Measurements from ENCODE around the gene GTF2E1.
A peak's percentile ranks its signal among the peaks of the same experiment; 100 is the strongest.
"Not testable (repeated sequence)": the region's sequence is repeated elsewhere in the genome, so short reads cannot be mapped to it uniquely, and the experiment has no call there.

Gene GTF2E1

DNA sequence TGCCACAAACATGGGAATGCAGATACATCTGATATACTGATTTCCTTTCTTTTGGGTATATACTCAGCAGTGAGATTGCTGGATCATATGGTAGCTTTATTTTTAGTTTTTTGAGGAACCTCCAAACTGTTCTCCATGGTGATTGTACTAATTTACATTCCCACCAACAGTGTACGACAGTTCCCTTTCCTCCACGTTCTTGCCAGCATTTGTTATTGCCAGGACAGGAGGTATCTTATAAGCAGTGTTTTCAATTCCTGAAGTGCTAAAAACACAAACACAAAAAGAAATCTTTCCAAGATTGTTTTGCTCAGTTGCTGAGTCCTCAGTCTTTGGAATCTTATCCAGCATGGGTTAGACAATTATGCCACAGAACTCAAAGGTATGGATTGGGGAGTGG is 13.5 kb downstream of the GTF2E1 start:
- DNase-seq: no peak

DNA sequence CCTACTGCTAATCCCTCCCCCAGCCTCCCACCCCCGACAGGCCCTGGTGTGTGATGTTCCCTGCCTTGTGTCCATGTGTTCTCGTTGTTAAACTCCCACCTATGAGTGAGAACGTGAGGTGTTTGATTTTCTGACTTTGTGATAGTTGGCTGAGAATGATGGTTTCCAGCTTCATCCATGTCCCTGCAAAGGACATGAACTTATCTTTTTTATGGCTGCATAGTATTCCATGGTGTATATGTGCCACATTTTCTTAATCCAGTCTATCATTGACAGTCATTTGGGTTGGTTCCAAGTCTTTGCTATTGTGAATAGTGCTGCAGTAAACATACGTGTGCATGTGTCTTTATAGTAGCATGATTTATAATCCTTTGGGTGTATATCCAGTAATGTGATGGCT is 16.0 kb downstream of the GTF2E1 start:
- DNase-seq: not testable (repeated sequence)

DNA sequence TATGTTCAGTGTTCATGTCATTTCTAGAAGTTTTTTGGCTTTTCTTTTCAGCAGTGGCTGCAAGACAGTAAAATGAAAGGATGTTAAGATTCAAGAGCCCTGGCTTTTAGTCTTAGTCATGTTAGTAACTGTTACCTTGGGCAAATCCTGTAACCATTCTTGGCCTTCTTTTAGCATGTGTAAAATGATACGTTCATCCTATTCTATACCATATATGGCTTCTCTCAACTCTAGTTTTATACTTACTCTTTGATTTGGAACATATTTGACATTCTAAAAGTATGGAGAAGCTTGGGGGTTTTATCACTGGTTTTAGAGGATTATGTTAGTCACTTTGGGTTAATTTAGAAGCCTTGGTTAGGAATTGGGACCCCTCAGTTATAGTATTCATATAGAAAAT is 20.1 kb downstream of the GTF2E1 start:
- DNase-seq: no peak

DNA sequence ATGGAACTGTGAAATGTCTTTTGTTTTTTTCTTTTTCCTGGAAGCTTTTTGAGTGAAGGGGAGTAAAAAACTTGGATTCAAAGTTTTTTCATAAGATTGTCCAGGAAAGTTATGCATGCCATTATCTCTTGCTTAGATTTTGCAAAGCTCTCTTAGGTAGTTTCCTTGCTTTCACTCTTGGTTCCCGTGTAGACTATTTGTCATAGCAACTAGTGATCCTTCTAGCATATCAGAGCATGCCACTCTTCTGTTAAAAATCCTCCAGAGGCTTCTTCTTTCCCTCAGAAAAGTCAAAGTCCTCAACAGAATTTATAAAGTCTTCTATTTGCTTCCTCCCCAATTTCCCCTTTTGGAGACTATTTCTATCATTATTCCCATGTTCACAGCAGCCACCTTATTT is 21.1 kb downstream of the GTF2E1 start:
- no peak for DNase-seq

DNA sequence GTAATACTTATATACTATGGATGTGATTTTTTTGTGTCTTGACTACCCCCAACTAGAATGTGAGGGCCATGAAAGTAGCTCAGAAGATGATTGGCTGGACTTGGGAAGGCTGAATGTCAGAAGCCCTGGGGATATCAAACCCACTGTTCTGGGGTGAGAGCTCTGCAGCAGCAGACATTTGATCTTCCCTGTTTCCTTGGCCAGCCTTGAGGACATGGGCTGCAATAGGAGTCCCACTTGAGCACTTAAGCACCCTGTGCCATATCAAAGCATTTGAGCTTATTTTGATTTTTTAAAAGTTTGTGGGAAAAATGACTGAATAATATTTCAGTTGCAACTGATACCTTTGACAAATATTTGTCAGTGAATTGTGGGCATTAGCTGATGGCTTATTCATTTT is 21.7 kb downstream of the GTF2E1 start:
- no peak for DNase-seq

DNA sequence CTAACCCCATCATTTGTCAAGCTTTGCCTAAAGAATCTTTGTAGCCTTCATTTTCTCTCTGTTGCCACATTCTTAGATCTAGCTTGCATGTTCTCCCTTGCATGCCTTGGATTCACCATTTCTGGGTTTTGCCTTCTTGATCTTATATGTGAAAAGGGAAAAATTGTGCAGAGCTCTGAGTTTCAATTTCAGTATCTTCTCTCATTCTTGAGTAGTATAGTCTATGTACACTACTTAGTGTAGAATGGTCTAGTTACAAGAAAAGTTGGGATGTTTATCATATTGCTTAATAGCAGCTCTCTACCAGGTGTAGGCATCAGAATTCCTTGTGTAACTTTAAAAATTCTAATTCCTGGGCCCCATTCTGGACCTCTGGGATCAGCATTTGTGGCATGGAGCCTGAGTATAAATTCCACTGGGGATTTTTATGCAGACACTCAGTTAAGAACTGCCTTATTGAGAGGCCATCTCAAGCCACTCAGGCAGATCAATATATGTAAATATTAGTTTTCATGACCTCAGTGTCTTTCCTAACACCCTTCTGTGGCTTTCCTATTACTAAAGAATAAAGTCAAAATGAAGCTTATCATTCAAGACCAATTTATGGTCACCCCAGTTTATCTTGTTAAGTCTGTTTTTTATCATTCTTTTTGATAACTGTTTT is 23.4 kb downstream of the GTF2E1 start:
- no peak for DNase-seq

DNA sequence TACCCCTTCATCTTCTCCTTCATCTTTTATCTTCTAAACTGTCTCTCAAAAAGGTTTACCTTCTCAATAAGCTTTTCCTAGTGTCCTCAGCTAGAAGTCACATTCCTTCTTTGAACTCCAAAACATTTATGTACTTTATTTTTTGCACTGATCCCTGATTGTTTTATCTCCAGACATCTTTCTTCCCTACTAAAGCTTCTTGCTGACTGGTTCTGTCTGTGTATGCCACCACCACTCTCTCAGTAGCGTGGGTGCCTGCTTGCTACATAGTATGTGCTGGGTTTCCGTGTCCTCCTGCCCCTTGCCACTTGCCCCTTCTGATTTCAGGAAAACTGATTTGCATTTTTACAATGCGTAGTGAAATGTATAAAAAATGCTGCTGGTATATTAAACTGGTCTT is 24.0 kb downstream of the GTF2E1 start:
- no peak for DNase-seq

DNA sequence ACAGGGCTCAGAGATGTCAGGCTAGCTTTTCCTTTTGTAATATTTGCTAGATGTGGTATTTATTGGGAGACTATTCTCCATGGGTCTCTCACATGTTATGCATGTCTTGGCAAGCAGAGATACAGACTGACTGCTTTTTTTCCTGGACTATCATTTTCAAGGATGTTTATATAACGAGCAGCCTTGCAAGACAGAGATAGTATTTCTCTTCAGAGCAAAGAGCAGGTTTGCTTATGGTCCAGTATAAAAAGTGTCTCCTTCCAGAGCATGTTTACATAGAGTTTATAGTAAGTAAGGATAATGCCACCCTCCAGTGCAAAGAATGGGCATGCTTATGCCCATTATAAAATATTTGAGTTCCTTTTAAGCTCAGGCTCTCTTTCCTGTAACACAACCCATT is 24.6 kb downstream of the GTF2E1 start:
- no peak for DNase-seq

DNA sequence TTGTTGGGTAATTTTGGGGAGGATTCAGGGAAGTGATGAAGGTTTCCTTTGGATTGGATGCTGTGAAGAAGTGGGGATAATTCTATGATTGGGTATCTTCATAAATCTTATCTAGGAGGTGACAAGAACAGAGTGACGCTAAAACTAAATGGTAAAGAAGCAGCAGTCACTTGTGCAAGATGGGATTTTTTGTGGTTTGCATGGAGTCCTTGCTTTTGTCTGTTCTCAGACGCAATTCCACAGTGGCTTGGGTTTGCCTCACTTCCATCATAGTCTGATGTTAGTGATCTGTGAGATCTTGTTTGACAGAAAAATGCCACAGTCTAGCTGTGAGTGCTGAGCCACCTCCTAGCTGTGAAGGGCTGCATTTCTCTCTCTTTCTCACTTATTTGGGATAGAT is 26.9 kb downstream of the GTF2E1 start:
- no peak for DNase-seq

DNA sequence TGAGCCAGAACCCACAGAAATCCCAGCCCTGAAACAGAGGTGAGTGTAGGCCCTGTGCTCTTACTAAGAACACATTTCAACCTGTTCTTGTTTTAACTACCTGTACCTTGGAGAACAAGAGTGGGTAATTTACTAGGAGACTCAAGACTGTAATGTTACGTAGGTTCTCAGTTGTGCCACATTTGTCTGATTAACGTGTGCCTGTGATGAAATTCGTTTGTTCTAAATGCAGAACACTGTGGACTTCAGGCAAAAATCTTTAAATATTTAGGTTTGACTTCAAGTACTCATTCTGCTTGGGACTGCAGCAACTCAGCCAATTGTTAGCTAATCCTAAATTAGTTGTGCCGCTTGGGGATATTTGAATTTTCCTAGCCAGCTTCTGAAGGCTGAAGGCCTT is 28.3 kb downstream of the GTF2E1 start:
- no peak for DNase-seq

DNA sequence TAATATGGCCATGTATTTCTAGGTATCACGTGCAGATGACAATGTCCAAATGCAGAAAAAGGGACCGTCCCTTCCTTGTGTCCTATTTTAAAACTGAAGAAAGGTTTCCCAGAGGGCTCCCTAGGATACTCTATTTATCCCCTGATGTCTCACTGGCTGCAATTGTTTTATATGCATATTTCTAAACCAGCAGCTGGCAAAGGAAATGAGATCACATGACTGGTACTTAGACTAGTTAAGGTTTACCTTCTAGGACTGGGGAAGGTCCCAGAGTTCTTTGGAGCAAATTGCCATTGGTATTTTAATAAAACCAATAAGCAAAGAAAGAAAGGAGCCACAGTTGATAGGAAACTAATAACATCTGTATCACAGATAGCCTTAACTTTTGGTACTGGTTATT is 29.5 kb downstream of the GTF2E1 start:
- DNase-seq: no peak

DNA sequence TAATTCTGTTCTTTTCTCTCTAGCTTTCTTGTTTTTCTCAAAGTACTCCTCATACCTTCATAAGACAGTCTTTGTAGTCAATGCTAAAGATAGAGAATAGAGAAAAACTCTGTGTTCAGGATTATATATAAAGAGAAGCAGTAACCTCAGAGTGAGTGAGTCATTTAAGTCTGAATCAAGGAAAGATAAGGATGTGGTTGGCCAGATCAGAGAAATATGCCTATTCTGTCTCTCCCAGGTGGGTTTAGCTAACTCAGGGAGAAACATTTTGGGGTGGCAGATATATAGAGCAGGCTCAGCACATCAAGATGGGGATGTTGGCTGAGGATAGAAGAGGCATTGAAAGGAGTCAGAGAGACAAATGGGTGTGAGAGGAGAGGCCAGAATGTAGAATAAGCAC is 31.4 kb downstream of the GTF2E1 start:
- no peak for DNase-seq

DNA sequence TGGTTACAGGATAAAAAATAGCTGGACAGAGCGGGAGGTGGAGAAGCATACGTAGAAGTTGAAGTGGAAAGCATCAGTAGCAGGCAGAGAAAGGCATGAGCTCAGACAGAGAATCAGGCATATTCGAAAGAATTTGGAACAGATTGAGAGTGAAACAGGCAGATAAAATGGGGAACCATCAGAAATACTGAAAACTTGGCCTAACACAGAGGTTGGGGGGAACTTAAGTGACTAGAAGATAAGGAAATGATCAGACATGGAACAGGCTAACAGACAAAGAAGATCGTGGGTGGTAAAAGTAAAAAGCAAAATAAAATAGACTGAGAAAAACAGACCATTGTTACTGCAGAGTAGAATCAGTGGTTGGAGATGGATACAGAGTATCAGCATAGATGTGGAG is 32.9 kb downstream of the GTF2E1 start:
- no peak for DNase-seq

DNA sequence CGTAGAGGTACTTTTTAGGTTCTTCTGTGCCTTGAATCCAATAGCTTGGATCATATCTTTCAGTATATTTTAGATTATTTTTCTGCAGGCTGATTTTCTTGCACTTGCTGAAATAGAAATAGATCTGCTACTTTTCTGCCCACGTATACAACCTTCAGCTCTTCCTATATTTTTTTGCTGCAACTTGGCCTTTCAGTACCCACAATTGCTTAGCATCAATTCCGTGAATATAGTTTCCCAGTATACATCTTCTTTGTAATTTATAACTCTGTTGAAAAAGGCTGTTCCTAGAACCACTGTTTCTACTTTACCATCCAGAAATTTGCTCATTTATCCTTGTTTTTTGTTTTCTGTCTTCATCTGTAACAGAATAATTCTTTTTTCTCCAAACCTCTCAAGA is 36.2 kb downstream of the GTF2E1 start:
- DNase-seq: no peak

DNA sequence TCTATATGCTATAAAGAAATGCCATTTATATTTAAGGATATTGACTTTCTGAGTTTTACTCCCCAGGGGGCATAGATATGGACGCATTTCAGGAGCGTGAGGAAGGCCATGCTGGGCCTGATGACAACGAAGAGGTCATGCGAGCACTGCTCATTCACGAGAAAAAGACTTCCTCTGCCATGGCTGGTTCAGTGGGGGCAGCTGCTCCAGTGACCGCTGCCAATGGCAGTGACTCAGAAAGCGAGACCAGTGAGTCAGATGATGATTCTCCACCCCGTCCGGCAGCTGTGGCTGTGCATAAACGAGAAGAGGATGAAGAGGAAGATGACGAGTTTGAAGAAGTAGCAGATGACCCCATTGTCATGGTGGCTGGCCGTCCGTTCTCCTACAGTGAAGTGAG is 38.4 kb downstream of the GTF2E1 start:
- DNase-seq: no peak

DNA sequence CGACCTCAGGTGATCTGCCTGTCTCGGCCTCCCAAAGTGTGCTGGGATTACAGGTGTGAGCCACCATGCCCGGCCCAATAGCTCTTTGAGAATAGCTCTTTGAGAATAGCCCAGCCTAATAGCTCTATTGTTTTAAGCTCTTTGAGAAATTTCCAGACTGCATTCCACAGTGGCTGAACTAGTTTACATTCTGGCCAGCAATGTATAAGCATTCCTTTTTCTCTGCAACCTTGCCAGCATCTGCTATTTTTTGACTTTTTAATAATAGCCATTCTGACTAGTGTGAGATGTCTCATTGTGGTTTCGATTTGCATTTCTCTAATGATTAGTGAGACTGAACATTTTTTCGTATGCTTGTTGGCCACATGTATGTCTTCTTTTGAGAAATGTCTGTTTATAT is 43.3 kb downstream of the GTF2E1 start:
- DNase-seq: not testable (repeated sequence)

DNA sequence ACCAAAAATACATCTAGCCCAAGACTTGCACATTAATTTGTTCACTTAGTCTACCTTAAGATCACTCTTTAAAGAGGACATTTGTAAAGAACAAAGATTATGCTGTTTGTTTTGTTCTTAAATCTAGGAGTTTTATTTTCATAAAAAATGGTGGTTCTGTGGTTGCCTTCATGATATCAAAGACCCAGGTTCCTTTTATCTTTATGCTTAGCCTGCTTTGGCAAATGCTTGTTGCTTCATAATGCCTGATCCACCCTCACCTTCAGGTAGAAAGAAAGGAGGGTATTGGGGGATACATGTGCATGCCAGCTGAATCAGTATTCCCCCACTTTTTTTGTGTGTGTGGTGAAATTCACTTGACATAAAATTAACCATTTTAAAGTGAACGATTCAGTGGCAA is 48.5 kb downstream of the GTF2E1 start:
- no peak for DNase-seq

DNA sequence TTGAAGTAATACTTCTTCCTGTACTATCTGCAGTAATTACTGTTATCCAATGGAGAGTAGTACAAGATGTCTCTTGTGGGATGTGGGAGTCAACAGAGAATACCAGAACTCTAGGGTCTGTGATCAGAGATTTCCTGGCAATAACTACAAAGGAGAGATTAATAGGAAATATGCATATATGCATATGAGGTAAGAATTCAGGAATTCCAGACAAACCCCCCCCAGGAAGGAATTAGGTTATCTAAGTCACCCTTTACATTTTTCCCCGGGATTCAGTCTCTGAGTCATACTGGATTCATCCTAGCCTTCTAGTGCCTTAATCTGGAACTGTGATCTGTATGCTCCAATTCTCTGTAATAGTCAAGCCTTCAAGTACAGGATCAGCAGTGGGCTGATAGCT is 49.4 kb downstream of the GTF2E1 start:
- no peak for DNase-seq

DNA sequence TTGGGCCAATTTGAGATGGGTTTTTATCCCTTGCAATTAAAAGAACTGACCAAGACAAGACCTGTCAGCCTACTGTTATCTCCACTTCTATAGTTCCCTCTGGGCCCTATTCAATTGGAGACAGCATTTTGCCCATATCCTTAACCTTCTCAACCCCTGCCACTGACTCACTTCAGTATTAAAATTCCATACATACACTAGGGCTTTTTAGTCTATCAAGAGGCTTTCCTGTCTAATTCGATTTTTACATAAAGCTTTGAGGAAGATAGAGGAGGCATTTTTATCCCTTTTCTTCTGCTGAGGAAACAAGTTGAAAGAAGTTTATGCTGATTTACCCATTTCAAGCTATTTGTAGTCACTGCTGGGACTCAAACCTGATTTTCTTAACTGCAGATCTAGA is 51.1 kb downstream of the GTF2E1 start:
- no peak for DNase-seq

DNA sequence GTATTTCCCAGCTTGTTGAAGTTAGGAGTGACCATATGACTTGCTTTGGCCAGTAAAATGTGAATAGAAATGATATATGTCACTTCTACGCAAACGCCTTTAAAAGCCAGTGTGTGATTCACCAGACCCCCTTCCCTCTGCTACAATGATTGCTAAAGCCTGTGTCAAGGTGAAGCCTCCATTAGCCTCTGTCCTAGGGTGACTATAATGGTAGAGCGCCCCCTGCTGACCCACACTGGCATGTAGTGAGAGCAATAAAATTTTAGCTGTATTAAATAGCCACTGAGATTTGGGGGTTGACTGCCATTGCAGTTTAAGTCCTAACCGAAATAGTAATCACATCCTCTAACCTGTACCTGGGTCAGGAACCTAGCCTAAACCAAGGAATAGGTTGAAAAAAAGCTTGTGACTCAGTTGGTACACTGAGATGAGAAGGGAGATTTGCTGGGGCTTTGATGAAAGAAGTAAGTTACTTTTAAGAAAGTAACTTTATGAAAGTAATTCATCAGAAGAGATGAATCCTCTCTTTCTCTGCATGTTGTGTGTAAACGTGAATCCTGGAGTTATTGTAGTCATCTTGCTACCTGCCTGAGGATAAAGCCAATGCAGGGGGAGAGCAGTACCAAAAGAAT is 52.6 kb downstream of the GTF2E1 start:
- DNase-seq: peak; percentile 94

DNA sequence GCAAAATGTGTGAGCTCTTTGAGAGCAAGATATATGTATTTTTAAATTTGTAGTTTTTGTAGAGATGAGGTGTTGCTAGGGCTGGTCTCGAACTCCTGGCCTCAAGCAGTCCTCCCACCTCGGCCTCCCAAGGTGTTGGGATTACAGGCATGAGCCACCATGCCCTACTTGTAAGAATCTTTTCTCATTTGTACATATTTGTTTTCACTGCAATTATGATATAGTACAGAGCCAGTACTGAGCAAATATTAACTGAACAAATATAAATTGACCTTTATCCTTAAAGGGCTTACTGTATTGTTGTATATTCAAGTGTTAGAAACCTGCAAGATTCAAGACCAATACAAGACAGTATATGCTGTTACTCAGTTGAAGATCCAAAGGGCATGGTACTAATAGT is 53.4 kb downstream of the GTF2E1 start:
- no peak for DNase-seq

DNA sequence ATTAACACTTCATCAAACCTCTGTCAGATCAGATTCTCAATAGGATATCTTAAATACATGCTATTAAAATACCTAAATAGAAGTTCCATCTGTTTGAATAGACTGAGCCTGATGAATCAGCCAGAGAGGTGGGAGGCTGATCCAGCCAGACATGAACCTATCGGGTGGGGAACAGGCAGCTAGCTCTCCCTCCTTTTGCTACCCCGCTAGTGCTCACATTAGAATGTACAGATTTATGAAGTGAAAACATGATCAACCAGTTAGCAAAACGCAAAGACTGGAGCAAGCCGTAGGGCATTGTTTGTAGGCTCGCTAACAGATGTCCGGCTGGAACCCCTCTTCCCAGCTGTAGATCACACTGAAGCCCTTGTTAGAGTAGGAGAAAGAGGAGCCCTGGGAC is 54.4 kb downstream of the GTF2E1 start:
- DNase-seq: no peak

DNA sequence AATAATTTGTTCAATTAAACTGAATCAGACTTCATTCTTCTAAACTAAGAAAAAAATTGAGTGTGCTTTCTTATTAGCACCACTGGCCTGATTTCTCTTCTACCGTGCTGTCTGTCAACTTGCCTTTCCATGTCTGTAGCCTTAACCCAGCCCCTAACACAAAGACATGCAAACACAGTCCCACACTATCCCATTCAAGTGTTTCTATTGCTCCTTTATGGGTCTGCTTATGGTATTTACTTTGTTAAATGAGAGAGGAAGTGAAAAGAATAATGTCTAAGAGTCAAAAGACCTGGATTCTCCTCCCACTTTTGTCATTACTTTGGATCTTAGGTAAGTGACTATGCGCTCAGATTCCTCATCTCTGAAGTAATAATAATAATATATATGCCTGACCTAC is 55.3 kb downstream of the GTF2E1 start:
- no peak for DNase-seq

DNA sequence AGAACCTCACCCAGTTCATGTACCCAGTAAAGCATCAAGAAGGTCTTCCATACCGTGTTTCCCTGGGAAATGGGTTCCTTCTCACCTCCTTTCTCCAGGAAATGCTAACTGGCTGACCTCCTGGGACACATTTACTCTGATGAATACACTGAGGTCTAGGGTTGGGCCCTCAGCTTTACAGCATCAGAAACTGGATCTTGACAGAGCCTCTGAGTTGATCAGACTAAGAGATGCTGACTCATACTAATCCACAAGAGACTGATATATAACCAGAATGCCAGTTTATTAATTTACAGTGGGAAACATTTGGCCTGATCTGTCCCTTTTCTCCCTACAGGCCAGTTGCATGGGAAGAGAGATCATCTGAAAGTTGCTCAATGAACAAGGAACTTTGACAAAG is 55.8 kb downstream of the GTF2E1 start:
- DNase-seq: no peak

DNA sequence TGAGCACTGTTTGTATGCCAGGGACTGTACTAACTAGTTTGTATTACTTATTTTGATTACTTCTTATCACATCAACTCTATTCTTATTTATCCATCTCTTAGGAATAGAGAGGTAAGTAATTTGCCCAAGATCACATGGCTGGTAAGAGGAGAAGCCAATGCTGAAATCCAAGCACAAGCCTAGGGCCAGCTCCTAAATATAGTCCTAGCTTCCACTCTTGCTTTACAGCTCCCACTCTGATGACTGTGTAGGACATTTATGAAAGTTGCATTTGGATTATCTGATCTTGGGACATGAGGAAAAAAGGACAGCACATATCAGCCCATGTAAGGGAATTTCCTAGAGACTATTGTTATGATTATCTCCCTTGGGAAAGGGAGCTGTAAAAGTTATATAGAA is 58.1 kb downstream of the GTF2E1 start:
- DNase-seq: no peak
